C4-2B (cell line): ENCODE data around the gene PILRA.
"Not testable (repeated sequence)": the region's sequence is repeated elsewhere in the genome, so short reads cannot be mapped to it uniquely, and the experiment has no call there.

ENCODE experiments used
- H3K27ac ChIP-seq: fragments of 450-650 bp; 2 replicates; pipeline ENCODE4 v1.5.1; 2017
- CTCF ChIP-seq: fragments of 450-650 bp; conservative IDR thresholded peaks from 2 replicates; pipeline ENCODE4 v1.5.1; 2017; ENCODE audit warnings: mild to moderate bottlenecking
- ZFX ChIP-seq: fragments of 450-650 bp; IDR thresholded peaks from 2 replicates; pipeline ENCODE4 v1.6.1; 2017

PILRA gene

DNA sequence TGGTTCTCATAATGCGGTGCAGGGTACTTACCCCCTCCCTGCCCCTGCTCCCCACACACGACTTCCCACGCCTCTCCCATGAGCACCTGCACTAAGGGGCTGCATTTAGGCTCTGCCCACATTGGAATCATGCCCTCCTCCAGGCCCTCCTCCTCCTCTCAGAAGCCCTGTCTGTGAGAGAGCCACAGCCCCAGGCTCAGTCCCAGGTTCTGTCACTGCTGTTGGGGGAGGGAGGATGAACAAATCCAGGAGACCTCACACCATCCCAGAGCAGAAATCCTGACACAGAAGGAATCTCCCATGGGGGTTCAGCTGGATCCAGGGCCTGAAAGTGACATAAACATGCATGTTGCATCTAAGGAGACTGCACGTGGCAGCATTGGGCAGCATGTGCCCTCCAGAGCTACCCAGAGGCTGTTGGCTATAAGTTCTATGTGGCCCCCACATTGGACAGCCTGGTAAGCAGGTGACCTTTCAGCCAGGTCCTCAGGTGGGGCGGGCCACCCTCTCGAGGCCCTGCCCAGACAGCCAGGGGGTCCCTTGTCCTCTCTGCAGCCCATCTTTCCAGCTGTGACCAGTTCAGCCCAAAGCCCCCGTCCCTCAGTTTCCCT is 1.6 kb upstream of the PILRA start:
- TF ChIP-seq ZFX (no peak), CTCF (no peak)
- no peak overlapping the region for H3K27ac ChIP-seq

DNA sequence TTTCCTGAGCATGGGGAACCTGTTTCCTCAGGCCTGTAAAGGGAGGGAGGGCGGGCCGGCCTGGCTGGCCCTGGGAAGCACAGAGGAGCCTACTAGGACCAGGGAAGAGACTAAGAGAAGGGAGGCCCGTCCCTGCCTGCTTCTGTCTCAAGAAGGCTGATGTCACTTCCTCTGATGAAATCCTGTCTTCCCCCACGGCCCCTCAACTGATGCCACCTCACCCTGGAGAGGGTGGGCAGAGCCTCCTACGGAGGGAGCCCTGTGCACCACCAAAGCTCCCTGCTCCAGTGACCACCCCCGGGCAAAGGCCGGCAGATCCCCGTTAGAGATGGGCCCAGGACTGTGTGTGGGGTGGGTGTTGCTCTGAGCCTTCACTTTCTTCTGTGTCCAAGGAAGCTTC is 1.0 kb upstream of the PILRA start:
- no peak for TF ChIP-seq ZFX
- TF ChIP-seq CTCF, result no peak
- H3K27ac ChIP-seq, result no peak overlapping the region

DNA sequence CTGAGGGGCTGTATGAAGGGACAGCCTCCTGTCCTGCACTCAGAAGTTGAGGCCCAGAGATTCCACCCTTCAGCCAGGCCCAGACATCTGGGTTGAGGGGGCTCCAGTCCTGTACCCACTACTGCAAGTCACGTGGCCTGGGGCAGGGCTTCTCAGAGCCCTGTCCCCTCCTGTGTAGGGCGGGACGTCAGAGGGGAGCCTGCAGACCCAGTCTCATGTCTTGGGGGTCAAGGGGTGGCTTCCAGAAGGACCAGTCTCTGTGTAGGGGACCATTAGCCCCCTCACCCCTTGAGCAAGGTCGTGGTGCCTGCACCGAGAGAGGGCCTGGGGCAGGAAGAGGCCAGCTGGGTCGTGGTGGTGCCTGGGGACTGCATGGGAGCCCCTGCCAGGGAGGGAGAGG is 593 bp upstream of the PILRA start:
- TF ChIP-seq ZFX, result no peak
- no peak for TF ChIP-seq CTCF
- no peak overlapping the region for H3K27ac ChIP-seq

GRCh38 chr7:100373870-100374598 is 747 bp downstream of the PILRA start:
- H3K27ac ChIP-seq, result not testable (repeated sequence)

- H3K27ac ChIP-seq, result no peak overlapping the region
- TF ChIP-seq ZFX (no peak), CTCF (no peak)
Measured at GRCh38 chr7:100374601-100375000, 1.3 kb downstream of the PILRA start.

GRCh38 chr7:100376066-100376465 is 2.8 kb downstream of the PILRA start:
- TF ChIP-seq ZFX, result no peak
- no peak for TF ChIP-seq CTCF
- no peak overlapping the region for H3K27ac ChIP-seq

DNA sequence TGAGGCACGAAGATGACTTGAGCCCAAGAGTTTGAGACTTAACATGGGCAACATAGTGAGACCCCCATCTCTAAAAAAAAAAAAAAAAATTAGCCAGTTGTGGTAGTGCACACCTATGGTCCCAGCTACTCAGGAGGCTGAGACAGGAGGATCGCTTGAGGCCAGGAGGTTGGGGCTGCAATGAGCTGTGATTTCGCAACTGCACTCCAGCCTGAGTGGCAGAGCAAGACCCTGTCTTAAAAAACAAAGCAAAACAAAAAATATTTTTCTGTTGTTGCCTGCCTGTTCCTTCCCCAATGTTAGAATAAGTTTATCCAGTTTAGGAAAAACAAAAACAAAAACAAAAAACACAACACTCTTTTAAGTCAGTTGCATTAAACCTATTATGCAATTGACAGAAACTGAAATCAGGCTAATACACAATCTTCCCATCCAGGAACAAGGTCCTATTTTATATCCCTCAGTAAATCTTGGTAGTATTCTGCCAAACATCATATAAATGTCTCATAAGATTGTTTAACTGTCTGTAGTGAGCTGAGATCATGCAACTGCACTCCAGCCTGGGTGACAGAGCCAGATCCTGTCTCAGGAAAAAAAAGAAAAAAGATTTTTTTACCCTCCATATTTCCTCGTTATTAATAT is 4.9 kb downstream of the PILRA start:
- no peak for TF ChIP-seq ZFX
- TF ChIP-seq CTCF, result no peak
- no peak overlapping the region for H3K27ac ChIP-seq
